ENCODE data around the gene FANCL.
"Not testable (repeated sequence)": the region's sequence is repeated elsewhere in the genome, so short reads cannot be mapped to it uniquely, and the experiment has no call there.

FANCL gene

DNA sequence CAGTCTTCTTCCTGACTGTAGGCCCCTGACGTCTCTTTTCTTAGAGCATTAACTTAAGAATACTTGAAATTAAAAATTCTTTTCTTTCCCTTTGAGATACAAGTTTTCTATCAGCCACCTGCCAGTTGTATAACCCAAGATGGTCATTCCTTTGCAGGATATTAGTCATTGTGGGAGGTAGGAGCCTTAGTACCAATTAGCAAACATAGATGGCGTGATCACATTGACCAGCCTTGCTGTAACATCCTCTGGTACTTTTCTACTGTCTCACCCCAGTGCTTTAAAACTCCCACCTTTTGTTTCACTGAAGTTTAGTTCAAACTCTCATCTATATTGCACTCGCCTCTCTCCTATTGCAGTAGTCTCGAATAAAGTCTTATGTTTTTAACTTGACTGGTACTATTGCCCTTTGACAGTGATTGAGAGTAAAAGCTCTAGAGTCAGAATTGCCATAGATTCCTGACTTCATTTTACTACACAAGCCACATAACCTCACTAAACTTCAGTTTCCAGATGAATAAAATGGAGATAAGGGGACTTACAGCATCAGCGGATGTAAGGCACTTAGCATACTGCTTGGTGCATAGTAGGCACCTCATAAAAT, 120.4 kb downstream of the FANCL start:
- H3K4me2 ChIP-seq (ENCODE audit: insufficient read depth, low read length): no peak overlapping the region
- H3K9me3 ChIP-seq (ENCODE audit: insufficient read depth, low read length, severe bottlenecking): no peaks in the 10 kb centered on the region
- no peaks in the 10 kb centered on the region for H3K79me2 ChIP-seq (ENCODE audit: insufficient read depth, low read length)
- H3K27me3 ChIP-seq (ENCODE audit: insufficient read depth, low read length, poor library complexity): no peaks in the 10 kb centered on the region
- no peak for TF ChIP-seq EZH2 (IDR thresholded peaks at IDR 0.05; ENCODE audit: borderline replicate concordance, low read depth, low read length, severe bottlenecking)
- TF ChIP-seq, protein P1, sequence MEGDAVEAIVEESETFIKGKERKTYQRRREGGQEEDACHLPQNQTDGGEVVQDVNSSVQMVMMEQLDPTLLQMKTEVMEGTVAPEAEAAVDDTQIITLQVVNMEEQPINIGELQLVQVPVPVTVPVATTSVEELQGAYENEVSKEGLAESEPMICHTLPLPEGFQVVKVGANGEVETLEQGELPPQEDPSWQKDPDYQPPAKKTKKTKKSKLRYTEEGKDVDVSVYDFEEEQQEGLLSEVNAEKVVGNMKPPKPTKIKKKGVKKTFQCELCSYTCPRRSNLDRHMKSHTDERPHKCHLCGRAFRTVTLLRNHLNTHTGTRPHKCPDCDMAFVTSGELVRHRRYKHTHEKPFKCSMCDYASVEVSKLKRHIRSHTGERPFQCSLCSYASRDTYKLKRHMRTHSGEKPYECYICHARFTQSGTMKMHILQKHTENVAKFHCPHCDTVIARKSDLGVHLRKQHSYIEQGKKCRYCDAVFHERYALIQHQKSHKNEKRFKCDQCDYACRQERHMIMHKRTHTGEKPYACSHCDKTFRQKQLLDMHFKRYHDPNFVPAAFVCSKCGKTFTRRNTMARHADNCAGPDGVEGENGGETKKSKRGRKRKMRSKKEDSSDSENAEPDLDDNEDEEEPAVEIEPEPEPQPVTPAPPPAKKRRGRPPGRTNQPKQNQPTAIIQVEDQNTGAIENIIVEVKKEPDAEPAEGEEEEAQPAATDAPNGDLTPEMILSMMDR (IDR thresholded peaks at IDR 0.05; ENCODE audit: borderline replicate concordance, extremely low read depth, low read length, poor library complexity, severe bottlenecking): no peak
- peaks cover 16% of the 10 kb centered on the region; the same call in 1 of the 2 replicates for H3K36me3 ChIP-seq (ENCODE audit: insufficient read depth, low read length)
- H3K4me1 ChIP-seq (ENCODE audit: insufficient read depth, low read length): no peaks in the 10 kb centered on the region
- H4K20me1 ChIP-seq (ENCODE audit: insufficient read depth, low read length): no peaks in the 10 kb centered on the region
- H3K27ac ChIP-seq (ENCODE audit: low read length): no peak overlapping the region
- H3K9ac ChIP-seq (ENCODE audit: low read depth, low read length): no peak overlapping the region
- ATAC-seq (ENCODE audit: insufficient read depth, low read depth) (no peak), DNase-seq (no peak)
- H3K4me3 ChIP-seq (ENCODE audit: low read depth in 1 of 2, low read length in 2 of 2): no peak overlapping the region
- no peak overlapping the region for H2AFZ ChIP-seq (ENCODE audit: low read depth, low read length)

DNA sequence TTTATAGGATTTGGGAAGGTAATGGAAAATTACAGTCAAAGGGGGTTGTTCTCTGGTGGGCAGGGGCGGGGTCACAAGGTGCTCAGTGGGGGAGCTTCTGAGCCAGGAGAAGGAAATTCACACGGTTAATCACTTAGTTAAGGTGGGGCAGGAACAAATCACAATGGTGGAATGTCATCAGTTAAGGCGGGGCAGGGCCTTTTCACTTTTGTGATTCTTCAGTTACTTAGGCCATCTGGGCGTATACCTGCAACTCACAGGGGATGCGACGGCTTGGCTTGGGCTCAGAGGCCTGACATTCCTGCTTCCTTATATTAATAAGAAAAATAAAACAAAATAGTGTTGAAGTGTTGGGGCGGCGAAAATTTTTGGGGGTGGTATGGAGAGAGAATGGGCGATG, 127.6 kb downstream of the FANCL start:
- H3K4me3 ChIP-seq (ENCODE audit: low read depth in 1 of 2, low read length in 2 of 2); H3K36me3 ChIP-seq (ENCODE audit: insufficient read depth, low read length); H3K9me3 ChIP-seq (ENCODE audit: insufficient read depth, low read length, severe bottlenecking); DNase-seq; ATAC-seq (ENCODE audit: insufficient read depth, low read depth); H2AFZ ChIP-seq (ENCODE audit: low read depth, low read length); H3K4me1 ChIP-seq (ENCODE audit: insufficient read depth, low read length); H4K20me1 ChIP-seq (ENCODE audit: insufficient read depth, low read length); H3K79me2 ChIP-seq (ENCODE audit: insufficient read depth, low read length); H3K4me2 ChIP-seq (ENCODE audit: insufficient read depth, low read length); H3K9ac ChIP-seq (ENCODE audit: low read depth, low read length); H3K27ac ChIP-seq (ENCODE audit: low read length); H3K27me3 ChIP-seq (ENCODE audit: insufficient read depth, low read length, poor library complexity): not testable (repeated sequence)

DNA sequence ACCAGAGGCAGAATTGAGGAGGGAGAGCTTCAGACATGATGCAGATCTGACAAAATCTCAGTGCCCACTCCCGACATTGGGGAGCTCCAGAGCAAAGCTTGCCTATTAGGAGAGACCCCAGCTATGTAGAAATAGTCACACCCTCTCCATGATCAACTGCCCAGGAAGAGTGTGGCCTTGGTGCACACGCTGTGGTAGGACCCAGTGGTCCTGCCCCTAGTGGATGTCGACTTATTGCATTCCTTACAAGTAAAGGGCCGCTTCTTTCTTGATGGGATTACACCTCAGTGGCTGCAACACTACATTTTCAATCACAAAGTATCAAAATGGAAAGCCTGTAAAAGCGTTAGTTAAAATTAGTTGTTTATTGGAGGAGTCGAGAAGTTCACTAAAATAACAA, 130.4 kb downstream of the FANCL start:
- Histone ChIP-seq H3K4me2 (ENCODE audit: insufficient read depth, low read length) (no peak overlapping the region), H3K27ac (ENCODE audit: low read length) (no peak overlapping the region), H3K9ac (ENCODE audit: low read depth, low read length) (no peak overlapping the region), H3K79me2 (ENCODE audit: insufficient read depth, low read length) (no peaks in the 10 kb centered on the region), H3K36me3 (ENCODE audit: insufficient read depth, low read length) (no peaks in the 10 kb centered on the region), H3K4me3 (ENCODE audit: low read depth in 1 of 2, low read length in 2 of 2) (no peak overlapping the region), H3K27me3 (ENCODE audit: insufficient read depth, low read length, poor library complexity) (no peaks in the 10 kb centered on the region), H4K20me1 (ENCODE audit: insufficient read depth, low read length) (no peaks in the 10 kb centered on the region), H3K9me3 (ENCODE audit: insufficient read depth, low read length, severe bottlenecking) (no peaks in the 10 kb centered on the region), H3K4me1 (ENCODE audit: insufficient read depth, low read length) (no peaks in the 10 kb centered on the region), H2AFZ (ENCODE audit: low read depth, low read length) (no peak overlapping the region)
- no peak for DNase-seq
- TF ChIP-seq EZH2 (IDR thresholded peaks at IDR 0.05; ENCODE audit: borderline replicate concordance, low read depth, low read length, severe bottlenecking): no peak
- TF ChIP-seq, protein P1 (IDR thresholded peaks at IDR 0.05; ENCODE audit: borderline replicate concordance, extremely low read depth, low read length, poor library complexity, severe bottlenecking): peak; percentile 14
- 0 out of 3 replicates have a peak, but pooled peaks have one; percentile 42 for ATAC-seq (ENCODE audit: insufficient read depth, low read depth)

DNA sequence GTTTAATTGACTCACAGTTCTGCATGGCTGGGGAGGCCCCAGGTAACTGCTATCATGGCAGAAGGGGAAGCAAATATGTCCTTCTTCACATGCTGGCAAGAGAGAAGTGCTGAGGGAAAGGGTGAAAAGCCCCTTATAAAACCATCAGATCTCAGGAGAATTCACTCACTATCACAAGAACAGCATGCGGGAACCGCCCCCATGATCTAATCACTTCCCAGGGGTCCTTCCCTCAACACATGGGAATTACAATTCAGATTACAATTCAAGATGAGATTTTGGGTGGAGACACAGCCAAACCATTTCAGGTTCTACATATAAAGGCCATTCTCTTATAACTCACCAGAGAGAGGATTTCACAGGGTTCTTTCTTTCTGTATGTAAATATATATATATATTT, 131.6 kb downstream of the FANCL start:
- H3K4me2 ChIP-seq (ENCODE audit: insufficient read depth, low read length): no peak overlapping the region

More for the DNA sequence above, 131.6 kb downstream of the FANCL start:
- no peak overlapping the region for H3K4me3 ChIP-seq (ENCODE audit: low read depth in 1 of 2, low read length in 2 of 2)
- no peaks in the 10 kb centered on the region for H3K27me3 ChIP-seq (ENCODE audit: insufficient read depth, low read length, poor library complexity)
- no peak for ATAC-seq (ENCODE audit: insufficient read depth, low read depth)
- H3K36me3 ChIP-seq (ENCODE audit: insufficient read depth, low read length): no peaks in the 10 kb centered on the region
- no peaks in the 10 kb centered on the region for H3K79me2 ChIP-seq (ENCODE audit: insufficient read depth, low read length)
- H2AFZ ChIP-seq (ENCODE audit: low read depth, low read length): no peak overlapping the region
- no peaks in the 10 kb centered on the region for H3K4me1 ChIP-seq (ENCODE audit: insufficient read depth, low read length)
- no peaks in the 10 kb centered on the region for H3K9me3 ChIP-seq (ENCODE audit: insufficient read depth, low read length, severe bottlenecking)
- H3K9ac ChIP-seq (ENCODE audit: low read depth, low read length): no peak overlapping the region
- TF ChIP-seq, protein P1 (IDR thresholded peaks at IDR 0.05; ENCODE audit: borderline replicate concordance, extremely low read depth, low read length, poor library complexity, severe bottlenecking): no peak
- TF ChIP-seq EZH2 (IDR thresholded peaks at IDR 0.05; ENCODE audit: borderline replicate concordance, low read depth, low read length, severe bottlenecking): no peak
- H4K20me1 ChIP-seq (ENCODE audit: insufficient read depth, low read length): no peaks in the 10 kb centered on the region
- no peak for DNase-seq
- no peak overlapping the region for H3K27ac ChIP-seq (ENCODE audit: low read length)
